Brain microvascular endothelial cell (primary cell): ENCODE measurements around the gene TSR2.

ENCODE experiments used
- DNase-seq: peaks from one replicate; pipeline ENCODE4 v3.0.0-alpha.2; 2020
- H3K27ac ChIP-seq: fragments of 250-450 bp; sonication (Bioruptor Pico); 2 replicates; pipeline ENCODE4 v1.5.1; 2020; ENCODE audit warnings: mild to moderate bottlenecking, moderate library complexity
- H3K27me3 ChIP-seq: fragments of 250-450 bp; sonication (Bioruptor Pico); replicated peaks from 2 replicates; pipeline ENCODE4 v1.5.1; 2020; ENCODE audit warnings: mild to moderate bottlenecking
- H3K36me3 ChIP-seq: fragments of 250-450 bp; sonication (Bioruptor Pico); replicated peaks from 2 replicates; pipeline ENCODE4 v1.5.1; 2020; ENCODE audit warnings: mild to moderate bottlenecking
- H3K4me3 ChIP-seq: 2 replicates; pipeline ENCODE4 v1.5.1; 2011; ENCODE audit warnings: low read depth, mild to moderate bottlenecking, control low read depth, low read length, moderate library complexity
- in situ Hi-C: cut with HindIII; loops from 2 replicates; pipeline ENCODE4 v1.10.0; 2017; ENCODE audit warnings: low sequenced_read_pairs, low pct_ligation_motif_present
- TF ChIP-seq, protein P1 (sequence below): IDR thresholded peaks from 2 replicates; pipeline ENCODE4 v1.5.1; 2011; ENCODE audit warnings: low read depth, mild to moderate bottlenecking, moderate library complexity, low read length, control low read depth, inconsistent platforms; ENCODE audit errors: missing control alignments

TSR2 gene, protein sequence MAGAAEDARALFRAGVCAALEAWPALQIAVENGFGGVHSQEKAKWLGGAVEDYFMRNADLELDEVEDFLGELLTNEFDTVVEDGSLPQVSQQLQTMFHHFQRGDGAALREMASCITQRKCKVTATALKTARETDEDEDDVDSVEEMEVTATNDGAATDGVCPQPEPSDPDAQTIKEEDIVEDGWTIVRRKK

DNA sequence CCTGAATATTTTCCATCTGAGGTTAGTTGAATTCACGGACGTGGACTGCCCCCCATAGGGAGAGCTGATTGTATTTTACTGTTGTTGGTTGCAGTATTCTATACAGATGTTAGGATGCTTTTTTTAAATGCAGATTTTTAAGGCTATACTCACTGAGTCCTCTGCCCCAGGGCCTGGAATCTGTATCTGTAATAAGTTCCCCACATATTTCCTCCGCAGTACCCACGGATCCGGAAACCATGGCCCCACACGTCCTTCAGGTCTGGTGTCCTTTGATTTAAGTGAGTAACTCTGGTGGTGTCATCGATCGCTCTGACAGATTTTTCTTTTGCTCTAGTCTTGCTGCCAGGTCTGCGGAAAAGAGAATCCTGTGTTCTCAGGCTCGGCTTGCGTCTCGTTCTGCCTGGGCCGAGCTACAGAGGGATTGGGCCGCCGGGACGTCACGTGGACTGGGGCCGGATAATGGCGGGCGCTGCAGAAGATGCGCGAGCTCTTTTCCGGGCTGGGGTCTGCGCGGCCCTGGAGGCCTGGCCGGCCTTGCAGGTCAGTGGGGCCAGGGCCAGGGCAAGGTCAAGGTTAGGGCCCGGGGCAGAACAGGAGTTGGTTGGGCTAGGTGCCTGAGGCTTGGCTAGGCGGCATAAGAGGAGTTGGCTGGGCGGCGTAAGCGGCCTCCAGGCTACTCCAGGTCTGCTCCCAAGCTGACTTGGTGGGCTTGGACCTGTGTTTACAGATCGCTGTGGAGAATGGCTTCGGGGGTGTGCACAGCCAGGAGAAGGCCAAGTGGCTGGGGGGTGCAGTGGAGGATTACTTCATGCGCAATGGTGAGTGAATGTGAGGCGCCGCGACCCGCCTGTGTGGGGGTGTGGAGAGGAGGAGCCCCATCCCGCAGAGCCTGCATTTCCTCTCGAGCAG lies at the start of gene TSR2:
TSS of gene TSR2 (plus strand) at position 445 of the 912 bp plus-strand sequence. CDS start at position 463, 18 bp downstream.
- H3K27ac ChIP-seq = peak within 1 kb of the TSS; percentile 22
- no peaks in the 10 kb centered on the region for H3K27me3 ChIP-seq
- in situ Hi-C loops = no loop called here
- peak; percentile 89 for DNase-seq
- TF ChIP-seq, protein P1, sequence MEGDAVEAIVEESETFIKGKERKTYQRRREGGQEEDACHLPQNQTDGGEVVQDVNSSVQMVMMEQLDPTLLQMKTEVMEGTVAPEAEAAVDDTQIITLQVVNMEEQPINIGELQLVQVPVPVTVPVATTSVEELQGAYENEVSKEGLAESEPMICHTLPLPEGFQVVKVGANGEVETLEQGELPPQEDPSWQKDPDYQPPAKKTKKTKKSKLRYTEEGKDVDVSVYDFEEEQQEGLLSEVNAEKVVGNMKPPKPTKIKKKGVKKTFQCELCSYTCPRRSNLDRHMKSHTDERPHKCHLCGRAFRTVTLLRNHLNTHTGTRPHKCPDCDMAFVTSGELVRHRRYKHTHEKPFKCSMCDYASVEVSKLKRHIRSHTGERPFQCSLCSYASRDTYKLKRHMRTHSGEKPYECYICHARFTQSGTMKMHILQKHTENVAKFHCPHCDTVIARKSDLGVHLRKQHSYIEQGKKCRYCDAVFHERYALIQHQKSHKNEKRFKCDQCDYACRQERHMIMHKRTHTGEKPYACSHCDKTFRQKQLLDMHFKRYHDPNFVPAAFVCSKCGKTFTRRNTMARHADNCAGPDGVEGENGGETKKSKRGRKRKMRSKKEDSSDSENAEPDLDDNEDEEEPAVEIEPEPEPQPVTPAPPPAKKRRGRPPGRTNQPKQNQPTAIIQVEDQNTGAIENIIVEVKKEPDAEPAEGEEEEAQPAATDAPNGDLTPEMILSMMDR = peak; percentile 34
- H3K36me3 ChIP-seq = no peaks in the 10 kb centered on the region
- H3K4me3 ChIP-seq = peak within 1 kb of the TSS; percentile 72

DNA sequence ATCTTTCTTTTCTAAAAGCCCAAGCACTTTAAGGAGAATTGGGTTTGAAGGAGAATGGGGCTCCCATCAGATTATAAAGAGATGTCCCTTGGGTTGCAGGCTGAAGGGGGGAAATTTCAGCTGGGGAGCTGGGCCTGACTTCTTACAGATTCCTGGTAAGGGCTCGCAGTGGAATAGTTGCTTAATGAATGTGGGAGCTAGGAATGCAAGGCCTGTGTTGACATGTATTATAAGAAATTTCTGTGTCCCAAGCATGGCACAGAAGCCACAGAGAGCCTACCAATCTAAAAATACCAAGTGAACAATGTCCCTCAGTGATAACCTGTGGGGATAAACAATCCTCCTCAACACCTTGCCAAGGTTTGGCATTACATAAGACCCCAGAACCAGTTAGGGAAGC lies 43.1 kb upstream of the TSR2 start:
- TF ChIP-seq, protein P1 = no peak
- in situ Hi-C loops = no loop called here
- no peaks in the 10 kb centered on the region for H3K27me3 ChIP-seq
- no peak overlapping the region for H3K27ac ChIP-seq
- DNase-seq = no peak
- H3K36me3 ChIP-seq = no peaks in the 10 kb centered on the region
- no peak overlapping the region for H3K4me3 ChIP-seq

DNA sequence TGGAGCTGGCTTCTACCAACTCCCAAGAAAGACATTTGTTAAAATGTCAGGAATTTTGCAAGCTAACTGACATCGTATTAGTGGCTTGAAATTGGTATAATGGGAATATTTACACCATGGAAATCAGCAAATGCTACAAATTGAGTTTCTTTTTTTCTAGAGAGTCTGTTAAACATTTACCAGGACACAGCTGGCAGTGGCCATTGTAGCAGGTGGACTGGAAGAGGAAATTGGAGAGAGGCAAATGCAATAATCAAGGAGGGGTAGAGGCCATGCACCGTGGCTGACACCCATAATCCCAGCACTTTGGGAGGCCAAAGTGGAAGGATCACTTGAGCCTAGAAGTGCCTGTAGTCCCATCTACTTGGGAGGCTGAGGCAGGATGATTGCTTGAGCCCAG lies 32.9 kb upstream of the TSR2 start:
- Histone ChIP-seq H3K27ac (no peak overlapping the region), H3K36me3 (no peaks in the 10 kb centered on the region), H3K27me3 (no peaks in the 10 kb centered on the region), H3K4me3 (no peak overlapping the region)
- TF ChIP-seq, protein P1 = no peak
- no peak for DNase-seq
- in situ Hi-C loops = no loop called here

DNA sequence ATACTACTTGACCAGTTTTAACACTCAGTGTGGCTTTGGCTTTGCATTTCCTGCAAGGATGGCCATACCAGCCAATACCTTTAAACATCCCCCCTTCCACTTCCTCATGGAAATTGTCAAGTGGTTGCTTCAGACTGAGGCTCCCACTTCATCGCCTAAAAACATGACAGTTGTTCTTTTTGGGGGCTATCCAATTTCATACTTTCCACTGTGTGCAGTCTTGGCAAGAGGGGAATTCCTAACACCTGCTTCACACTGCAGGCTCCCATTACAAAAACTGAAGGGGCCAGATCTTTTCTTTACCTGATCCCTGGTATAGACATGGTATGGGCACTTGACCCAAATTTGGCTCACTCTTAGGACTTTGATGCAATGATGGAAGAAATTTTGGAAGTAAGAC lies 28.5 kb upstream of the TSR2 start:
- TF ChIP-seq, protein P1 = no peak
- no peaks in the 10 kb centered on the region for H3K27me3 ChIP-seq
- no peak overlapping the region for H3K27ac ChIP-seq
- DNase-seq = no peak
- no peak overlapping the region for H3K4me3 ChIP-seq
- in situ Hi-C loops = no loop called here
- no peaks in the 10 kb centered on the region for H3K36me3 ChIP-seq

DNA sequence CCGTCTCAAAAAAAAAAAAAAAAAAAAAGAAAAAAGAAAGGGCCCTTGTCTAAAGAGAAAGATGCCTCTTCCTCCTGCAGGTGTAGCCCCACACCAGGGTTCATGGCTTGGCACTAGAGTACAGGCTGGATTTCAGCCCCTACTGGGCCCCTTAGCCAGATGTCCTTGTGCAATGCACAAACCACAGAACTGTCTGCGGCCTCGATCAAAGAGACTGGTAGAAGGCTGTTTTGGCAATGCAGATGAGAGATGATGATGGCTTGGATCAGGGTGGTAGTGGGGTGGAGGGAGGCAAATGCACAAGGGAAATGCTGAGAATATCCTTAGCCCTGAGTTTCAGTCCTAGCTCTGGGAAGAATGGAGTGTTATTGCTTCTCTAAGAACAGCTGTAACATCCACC lies 26.5 kb upstream of the TSR2 start:
- H3K27me3 ChIP-seq = no peaks in the 10 kb centered on the region
- no peaks in the 10 kb centered on the region for H3K36me3 ChIP-seq
- no peak overlapping the region for H3K4me3 ChIP-seq
- no peak overlapping the region for H3K27ac ChIP-seq
- TF ChIP-seq, protein P1 = no peak
- no peak for DNase-seq
- in situ Hi-C loops = no loop called here
